BE2C (cell line): ENCODE data around the gene JAZF1.

Experiments
- DNase-seq: peaks from one replicate; pipeline ENCODE4 v3.0.0-alpha.2; 2020
- H3K27me3 ChIP-seq: fragments of 250-450 bp; sonication (Bioruptor Pico); 2 replicates; pipeline ENCODE4 v1.5.1; 2020; ENCODE audit warnings: mild to moderate bottlenecking
- H3K36me3 ChIP-seq: fragments of 250-450 bp; sonication (Bioruptor Pico); 2 replicates; pipeline ENCODE4 v1.5.1; 2020; ENCODE audit warnings: mild to moderate bottlenecking
- H3K4me1 ChIP-seq: fragments of 250-450 bp; sonication (Bioruptor Pico); 2 replicates; pipeline ENCODE4 v1.5.1; 2020
- H3K4me3 ChIP-seq: 2 replicates; pipeline ENCODE4 v1.5.1; 2011; ENCODE audit warnings: low read depth, low read length
- H3K9me3 ChIP-seq: fragments of 250-450 bp; sonication (Bioruptor Pico); 2 replicates; pipeline ENCODE4 v1.5.1; 2020
- TF ChIP-seq, protein P1 (sequence below): IDR thresholded peaks from 2 replicates; pipeline ENCODE4 v1.5.1; 2012; ENCODE audit warnings: mild to moderate bottlenecking, low read depth, low read length

Gene JAZF1

DNA sequence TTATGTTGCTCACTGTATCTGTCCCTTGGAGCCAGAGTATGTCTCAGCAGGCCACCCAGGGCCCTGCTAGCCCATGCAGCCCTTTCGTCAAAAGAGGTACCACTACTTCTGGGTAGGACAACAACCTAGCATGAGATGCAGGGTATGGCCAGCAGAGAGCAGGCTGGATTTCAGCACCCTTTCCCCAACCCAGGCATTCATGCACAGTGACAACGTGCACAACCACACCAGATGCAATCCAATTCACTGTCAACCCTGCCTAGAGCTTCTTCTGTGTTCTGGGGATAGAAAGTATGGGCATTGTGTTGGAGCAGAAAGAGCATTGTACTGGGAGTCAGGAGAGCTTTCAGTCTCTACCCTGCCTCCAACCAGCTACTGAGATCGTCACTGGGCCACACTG lies 37.9 kb downstream of the JAZF1 start:
- no peaks in the 10 kb centered on the region for H3K27me3 ChIP-seq
- no peak for DNase-seq
- no peak overlapping the region for H3K4me3 ChIP-seq
- peaks cover 40% of the 10 kb centered on the region for H3K4me1 ChIP-seq
- H3K36me3 ChIP-seq: peaks cover 7% of the 10 kb centered on the region; the same call in 1 of the 2 replicates
- TF ChIP-seq, protein P1, sequence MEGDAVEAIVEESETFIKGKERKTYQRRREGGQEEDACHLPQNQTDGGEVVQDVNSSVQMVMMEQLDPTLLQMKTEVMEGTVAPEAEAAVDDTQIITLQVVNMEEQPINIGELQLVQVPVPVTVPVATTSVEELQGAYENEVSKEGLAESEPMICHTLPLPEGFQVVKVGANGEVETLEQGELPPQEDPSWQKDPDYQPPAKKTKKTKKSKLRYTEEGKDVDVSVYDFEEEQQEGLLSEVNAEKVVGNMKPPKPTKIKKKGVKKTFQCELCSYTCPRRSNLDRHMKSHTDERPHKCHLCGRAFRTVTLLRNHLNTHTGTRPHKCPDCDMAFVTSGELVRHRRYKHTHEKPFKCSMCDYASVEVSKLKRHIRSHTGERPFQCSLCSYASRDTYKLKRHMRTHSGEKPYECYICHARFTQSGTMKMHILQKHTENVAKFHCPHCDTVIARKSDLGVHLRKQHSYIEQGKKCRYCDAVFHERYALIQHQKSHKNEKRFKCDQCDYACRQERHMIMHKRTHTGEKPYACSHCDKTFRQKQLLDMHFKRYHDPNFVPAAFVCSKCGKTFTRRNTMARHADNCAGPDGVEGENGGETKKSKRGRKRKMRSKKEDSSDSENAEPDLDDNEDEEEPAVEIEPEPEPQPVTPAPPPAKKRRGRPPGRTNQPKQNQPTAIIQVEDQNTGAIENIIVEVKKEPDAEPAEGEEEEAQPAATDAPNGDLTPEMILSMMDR: peak; percentile 27; the same call in 1 of the 2 replicates
- H3K9me3 ChIP-seq: no peaks in the 10 kb centered on the region

DNA sequence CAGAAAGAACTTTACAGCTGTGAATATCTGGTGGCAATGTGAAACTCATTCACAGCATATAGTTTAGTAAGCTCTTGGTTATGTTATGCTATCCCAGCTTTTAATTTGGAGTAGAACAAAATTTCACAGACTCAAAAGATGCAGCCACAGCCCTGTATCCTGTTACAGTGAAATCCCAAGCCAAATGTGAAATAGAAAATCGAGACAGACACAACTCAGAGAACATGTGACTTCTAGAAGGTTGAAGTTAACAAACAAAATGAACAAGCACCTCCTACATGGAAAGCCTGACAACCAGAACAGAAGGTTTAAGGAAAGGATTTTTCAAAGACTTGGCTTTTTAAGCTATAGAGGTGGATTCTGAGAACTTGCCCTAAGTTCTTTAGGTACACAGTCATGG lies 39.6 kb downstream of the JAZF1 start:
- no peaks in the 10 kb centered on the region for H3K27me3 ChIP-seq
- H3K4me1 ChIP-seq: peaks cover 57% of the 10 kb centered on the region
- H3K4me3 ChIP-seq: no peak overlapping the region
- TF ChIP-seq, protein P1: no peak
- no peak for DNase-seq
- no peaks in the 10 kb centered on the region for H3K9me3 ChIP-seq
- peaks cover 14% of the 10 kb centered on the region for H3K36me3 ChIP-seq

DNA sequence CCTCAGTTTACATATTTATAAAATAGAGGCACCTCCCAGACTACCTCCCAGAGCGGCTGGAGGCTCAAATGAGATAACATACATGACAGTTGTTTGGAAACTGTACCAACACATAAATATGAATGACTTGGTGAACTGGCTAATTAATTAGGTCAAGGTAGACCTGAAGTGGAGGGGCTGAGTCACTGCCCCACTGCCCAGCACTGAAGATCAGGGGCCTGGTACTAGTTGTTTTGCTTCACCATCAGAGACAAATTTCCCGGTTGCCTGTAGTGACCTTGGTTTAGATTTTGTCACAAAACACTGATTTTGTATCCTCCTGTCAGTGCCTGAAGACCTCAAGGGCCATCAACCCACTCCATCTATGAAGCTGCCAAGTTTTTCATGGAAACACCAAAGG lies 41.8 kb downstream of the JAZF1 start:
- no peak for DNase-seq
- TF ChIP-seq, protein P1: no peak

DNA sequence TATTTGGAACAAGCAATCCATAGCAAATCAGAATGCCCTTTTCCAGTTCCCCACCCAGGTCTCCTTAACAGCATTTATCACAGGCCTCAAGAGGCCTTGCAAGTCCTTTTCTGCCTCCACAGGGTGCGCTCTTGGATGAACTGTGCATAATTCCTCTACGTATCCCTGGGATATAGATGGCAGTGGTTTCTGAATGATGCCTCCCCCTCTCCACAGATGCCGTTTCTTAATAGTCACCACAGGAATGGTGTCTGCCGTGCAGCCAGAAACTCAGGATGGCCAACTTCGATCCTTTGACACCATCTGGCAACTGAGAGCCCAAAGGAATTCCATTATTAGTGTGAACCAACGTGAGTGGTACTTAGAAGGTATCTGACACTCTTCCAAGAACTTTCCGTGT lies 43.1 kb downstream of the JAZF1 start:
- no peak overlapping the region for H3K4me3 ChIP-seq
- H3K36me3 ChIP-seq: peaks cover 11% of the 10 kb centered on the region
- H3K27me3 ChIP-seq: no peaks in the 10 kb centered on the region
- TF ChIP-seq, protein P1: no peak; the same call in 1 of the 2 replicates
- DNase-seq: no peak
- peaks cover 67% of the 10 kb centered on the region for H3K4me1 ChIP-seq
- no peaks in the 10 kb centered on the region for H3K9me3 ChIP-seq

More for the DNA sequence above, 41.8 kb downstream of the JAZF1 start:
- no peak overlapping the region for H3K4me3 ChIP-seq
- H3K27me3 ChIP-seq: no peaks in the 10 kb centered on the region
- H3K36me3 ChIP-seq: peaks cover 11% of the 10 kb centered on the region
- H3K9me3 ChIP-seq: no peaks in the 10 kb centered on the region
- peaks cover 66% of the 10 kb centered on the region for H3K4me1 ChIP-seq

DNA sequence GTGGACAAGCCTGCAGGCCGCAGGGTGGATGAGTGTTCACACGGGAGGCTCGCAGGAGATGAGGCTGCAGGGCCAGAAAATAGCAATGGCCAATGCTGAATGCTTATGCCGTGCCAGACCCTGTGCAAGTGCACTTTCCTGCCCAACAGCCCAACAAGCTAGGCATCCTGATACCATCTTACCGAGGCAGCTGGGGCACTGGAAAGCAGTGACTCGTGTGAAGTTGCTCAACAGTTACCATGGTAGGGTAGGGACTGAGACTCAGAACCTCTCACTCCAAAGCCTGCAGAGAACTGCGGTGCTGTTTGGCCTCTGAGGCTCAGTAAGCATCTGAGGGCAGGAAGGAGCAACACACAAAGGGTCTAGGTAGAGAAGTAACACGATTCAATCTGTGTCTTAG lies 43.7 kb downstream of the JAZF1 start:
- no peak overlapping the region for H3K4me3 ChIP-seq
- TF ChIP-seq, protein P1: no peak
- peaks cover 11% of the 10 kb centered on the region; the same call in 1 of the 2 replicates for H3K36me3 ChIP-seq
- H3K9me3 ChIP-seq: no peaks in the 10 kb centered on the region
- H3K4me1 ChIP-seq: peaks cover 63% of the 10 kb centered on the region
- H3K27me3 ChIP-seq: no peaks in the 10 kb centered on the region
- peak; percentile 73 for DNase-seq

DNA sequence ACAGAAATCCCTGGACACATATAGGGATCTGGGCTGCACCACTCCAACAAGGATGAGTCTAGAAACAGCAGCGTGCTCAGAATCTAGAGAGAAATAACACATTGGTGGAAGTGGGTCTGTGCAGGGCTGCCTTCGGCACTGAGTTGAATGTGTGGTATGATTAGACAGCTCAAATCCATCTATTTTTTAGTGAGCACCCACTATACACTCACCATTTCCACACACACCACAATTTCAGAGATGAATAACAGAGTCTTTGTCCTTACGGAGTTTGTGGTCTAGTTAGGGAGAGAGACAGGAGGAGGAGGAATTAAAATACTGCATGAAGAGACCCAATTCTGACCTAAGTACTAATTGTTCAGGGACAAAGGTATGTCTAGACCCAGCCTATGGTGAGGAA lies 44.2 kb downstream of the JAZF1 start:
- peaks cover 63% of the 10 kb centered on the region for H3K4me1 ChIP-seq
- TF ChIP-seq, protein P1: no peak

More for the DNA sequence above, 44.2 kb downstream of the JAZF1 start:
- Histone ChIP-seq H3K36me3 (peaks cover 11% of the 10 kb centered on the region; the same call in 1 of the 2 replicates), H3K4me3 (no peak overlapping the region), H3K9me3 (no peaks in the 10 kb centered on the region), H3K27me3 (no peaks in the 10 kb centered on the region)
- DNase-seq: no peak
